ENCODE measurements around the gene SMARCD2. TPM values are rescaled to one million over a fixed set of nuclear protein-coding genes. Genes with fewer than 3 reads are reported as not detected.
A peak's percentile ranks its signal among the peaks of the same experiment; 100 is the strongest.
"Not testable (repeated sequence)": the region's sequence is repeated elsewhere in the genome, so short reads cannot be mapped to it uniquely, and the experiment has no call there.

Gene SMARCD2
- total RNA-seq, result 100 to 1,000 TPM in 1 of 2 donors, 10 to 100 TPM in 1; 95.3 to 106 TPM
- 132 to 183 reads per million in 2 donors for total RNA-seq

DNA sequence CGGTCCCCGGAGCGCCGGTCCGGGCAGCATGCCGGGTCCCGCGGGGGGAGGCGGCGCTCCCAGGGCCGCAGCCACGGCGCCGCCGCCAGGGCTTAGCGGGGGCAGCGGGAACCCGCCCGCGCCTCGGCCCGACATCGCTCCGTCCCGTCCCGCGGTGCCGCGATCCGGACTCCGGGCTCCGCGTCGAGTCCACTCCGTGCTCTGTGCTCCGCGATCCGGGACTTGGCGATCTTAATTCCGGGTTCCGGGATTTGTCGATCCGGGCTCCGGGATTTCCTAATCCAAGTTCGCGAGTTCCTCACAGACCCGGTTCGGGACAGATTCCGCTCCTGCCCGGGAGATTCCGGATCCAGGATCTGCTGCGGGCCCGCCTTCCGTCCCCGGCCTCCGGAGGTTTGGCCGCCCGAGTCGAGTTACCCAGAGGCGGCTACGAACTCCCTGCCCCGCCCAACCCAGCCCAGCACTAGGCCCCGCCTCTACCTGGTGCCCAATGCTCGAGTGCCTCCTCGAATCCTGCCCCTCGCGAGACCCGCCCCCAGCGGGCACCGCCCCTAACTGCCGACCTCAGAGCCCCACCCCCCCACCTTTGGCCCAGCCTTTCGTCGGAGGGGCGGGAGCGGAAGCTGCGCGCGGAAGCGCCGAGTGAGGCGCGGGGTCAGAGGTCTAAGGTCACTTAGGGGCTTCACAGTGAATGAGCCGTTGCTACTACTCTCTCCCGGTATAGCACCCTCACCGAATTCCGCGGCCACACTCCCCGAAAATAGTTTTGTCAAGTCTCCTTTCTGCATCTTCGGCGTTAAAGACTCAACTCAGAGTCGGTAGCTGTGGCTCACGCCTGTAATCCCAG, at the start of gene SMARCD2:
SMARCD2 (minus strand) TSS at position 146 of the 847 bp plus-strand sequence; CDS start at position 135, 11 bp downstream.
- no peaks in the 10 kb centered on the region for H3K27me3 Mint-ChIP-seq
- H3K9me3 ChIP-seq (ENCODE audit: control insufficient read depth, low read length, poor library complexity, severe bottlenecking), result no peaks in the 10 kb centered on the region
- H3K36me3 Mint-ChIP-seq (ENCODE audit: low read depth), result no peaks in the 10 kb centered on the region
- DNase-seq (peak; percentile 96 to 99 (median 99)), ATAC-seq (peak; percentile 89)
- H3K4me3 Mint-ChIP-seq, result peak within 1 kb of the TSS; percentile 94
- peak within 1 kb of the TSS; percentile 95 for H3K27ac Mint-ChIP-seq
- H3K4me1 Mint-ChIP-seq, result peaks cover 35% of the 10 kb centered on the region

GRCh38 chr17:63889026-63889848, 46.8 kb upstream of the SMARCD2 start:
- H3K27me3 Mint-ChIP-seq, result peaks cover 12% of the 10 kb centered on the region
- peak; percentile 83 for ATAC-seq
- not testable (repeated sequence) for H3K36me3 Mint-ChIP-seq (ENCODE audit: low read depth); H3K9me3 ChIP-seq (ENCODE audit: control insufficient read depth, low read length, poor library complexity, severe bottlenecking); H3K4me1 Mint-ChIP-seq; DNase-seq
- H3K4me3 Mint-ChIP-seq, result peak overlapping the region; percentile 19
- peak overlapping the region; percentile 75 for H3K27ac Mint-ChIP-seq

GRCh38 chr17:63885119-63885518, 42.6 kb upstream of the SMARCD2 start:
- not testable (repeated sequence) for H3K9me3 ChIP-seq (ENCODE audit: control insufficient read depth, low read length, poor library complexity, severe bottlenecking); H3K36me3 Mint-ChIP-seq (ENCODE audit: low read depth); ATAC-seq; H3K27ac Mint-ChIP-seq; H3K4me1 Mint-ChIP-seq; H3K4me3 Mint-ChIP-seq; DNase-seq
- peaks cover 12% of the 10 kb centered on the region for H3K27me3 Mint-ChIP-seq

DNA sequence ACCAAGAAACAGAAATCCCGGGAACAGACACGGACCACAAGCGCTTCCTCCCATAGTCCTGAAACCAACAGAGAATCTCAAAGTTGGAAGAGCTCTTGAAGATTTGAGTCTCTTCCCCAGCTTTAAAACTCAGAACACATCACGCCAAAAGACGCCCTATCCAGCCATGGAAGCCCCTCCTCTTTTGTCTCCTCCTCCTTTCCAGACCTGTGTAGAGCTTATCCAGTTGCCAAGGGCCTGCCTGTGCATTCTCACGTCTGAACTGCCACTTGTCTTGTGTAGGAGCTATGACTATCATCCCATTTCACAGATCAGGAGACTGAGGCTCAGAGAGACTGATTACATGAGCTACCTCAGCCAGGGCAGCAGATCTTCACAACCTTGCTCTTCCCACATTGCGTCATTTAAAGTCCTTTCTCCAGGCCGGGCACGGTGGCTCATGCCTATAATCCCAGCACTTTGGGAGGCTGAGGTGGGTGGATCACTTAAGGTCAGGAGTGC, 40.2 kb upstream of the SMARCD2 start:
- not testable (repeated sequence) for H3K4me3 Mint-ChIP-seq; H3K9me3 ChIP-seq (ENCODE audit: control insufficient read depth, low read length, poor library complexity, severe bottlenecking); ATAC-seq; H3K4me1 Mint-ChIP-seq; DNase-seq; H3K36me3 Mint-ChIP-seq (ENCODE audit: low read depth); H3K27ac Mint-ChIP-seq
- peaks cover 11% of the 10 kb centered on the region for H3K27me3 Mint-ChIP-seq

- Mint-ChIP-seq H3K36me3 (ENCODE audit: low read depth) (no peaks in the 10 kb centered on the region), H3K27me3 (peaks cover 9% of the 10 kb centered on the region), H3K4me3 (no peak within 1 kb of the TSS), H3K27ac (no peak within 1 kb of the TSS), H3K4me1 (peaks cover 3% of the 10 kb centered on the region)
- H3K9me3 ChIP-seq (ENCODE audit: control insufficient read depth, low read length, poor library complexity, severe bottlenecking), result no peaks in the 10 kb centered on the region
- DNase-seq, result peak; percentile 21 to 60 (median 41)
- peak; percentile 95 for ATAC-seq
Measured at GRCh38 chr17:63881935-63882601, 39.6 kb upstream of the SMARCD2 start, which contains the start of gene GH2. Gene GH2 (minus strand): TSS chr17:63881944. CDS start chr17:63881801, 143 bp downstream.

- H3K27me3 Mint-ChIP-seq; ATAC-seq; H3K36me3 Mint-ChIP-seq (ENCODE audit: low read depth); H3K4me3 Mint-ChIP-seq; H3K27ac Mint-ChIP-seq; H3K4me1 Mint-ChIP-seq; DNase-seq; H3K9me3 ChIP-seq (ENCODE audit: control insufficient read depth, low read length, poor library complexity, severe bottlenecking): not testable (repeated sequence)
Measured at GRCh38 chr17:63881337-63881736, 38.9 kb upstream of the SMARCD2 start.

DNA sequence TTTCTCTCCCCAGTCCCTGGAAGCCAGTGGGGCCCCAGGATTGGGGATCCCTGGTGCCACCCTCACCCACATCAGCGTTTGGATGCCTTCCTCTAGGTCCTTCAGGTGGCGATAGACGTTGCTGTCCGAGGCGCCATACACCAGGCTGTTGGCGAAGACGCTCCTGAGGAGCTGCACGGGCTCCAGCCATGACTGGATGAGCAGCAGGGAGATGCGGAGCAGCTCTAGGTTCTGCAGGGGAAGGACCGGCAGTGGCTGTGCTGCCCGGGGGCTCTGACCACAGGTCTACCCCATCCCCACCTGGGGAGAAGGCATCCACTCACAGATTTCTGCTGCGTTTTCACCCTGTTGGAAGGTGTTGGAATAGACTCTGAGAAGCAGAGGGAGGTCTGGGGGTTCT, 38.2 kb upstream of the SMARCD2 start:
- ATAC-seq, result no peak

DNA sequence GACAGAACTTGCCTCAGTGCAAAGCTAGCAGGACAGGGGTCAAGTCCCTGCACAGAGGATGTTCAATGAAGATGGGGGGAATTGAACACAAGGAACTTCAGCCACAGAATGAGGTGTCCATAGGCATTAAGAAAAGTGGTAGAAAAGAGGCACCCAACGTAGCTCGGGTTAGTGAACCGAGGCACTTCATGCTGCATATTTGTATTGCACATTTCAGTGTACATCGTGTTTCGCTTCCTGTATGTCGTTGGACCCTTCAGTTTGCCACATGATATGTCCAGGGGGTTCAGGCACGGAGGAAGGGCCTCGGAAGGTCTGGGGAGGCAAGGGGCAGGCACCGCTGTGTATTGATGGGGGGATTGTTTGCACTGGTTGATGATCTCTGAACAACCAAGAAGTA, 35.9 kb upstream of the SMARCD2 start:
- not testable (repeated sequence) for H3K4me1 Mint-ChIP-seq; DNase-seq; ATAC-seq; H3K9me3 ChIP-seq (ENCODE audit: control insufficient read depth, low read length, poor library complexity, severe bottlenecking); H3K27me3 Mint-ChIP-seq; H3K4me3 Mint-ChIP-seq; H3K36me3 Mint-ChIP-seq (ENCODE audit: low read depth); H3K27ac Mint-ChIP-seq

More for the DNA sequence above, 38.2 kb upstream of the SMARCD2 start:
- H3K4me1 Mint-ChIP-seq, result peaks cover 3% of the 10 kb centered on the region
- no peak for DNase-seq
- no peak overlapping the region for H3K4me3 Mint-ChIP-seq
- H3K27me3 Mint-ChIP-seq, result peaks cover 5% of the 10 kb centered on the region
- no peak overlapping the region for H3K27ac Mint-ChIP-seq
- H3K36me3 Mint-ChIP-seq (ENCODE audit: low read depth), result no peaks in the 10 kb centered on the region
- no peaks in the 10 kb centered on the region for H3K9me3 ChIP-seq (ENCODE audit: control insufficient read depth, low read length, poor library complexity, severe bottlenecking)

DNA sequence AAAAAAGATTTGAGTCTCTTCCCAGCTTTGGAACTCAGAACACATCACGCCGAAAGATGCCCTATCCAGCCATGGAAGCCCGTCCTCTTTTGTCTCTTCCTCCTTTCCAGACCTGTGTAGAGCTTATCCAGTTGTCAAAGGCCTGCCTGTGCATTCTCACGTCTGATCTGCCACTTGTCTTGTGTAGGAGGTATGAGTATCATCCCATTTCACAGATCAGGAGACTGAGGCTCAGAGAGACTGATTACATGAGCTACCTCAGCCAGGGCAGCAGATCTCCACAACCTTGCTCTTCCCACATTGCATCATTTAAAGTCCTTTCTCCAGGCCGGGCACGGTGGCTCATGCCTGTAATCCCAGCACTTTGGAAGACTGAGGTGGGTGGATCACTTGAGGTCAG, 32.2 kb upstream of the SMARCD2 start:
- not testable (repeated sequence) for H3K27me3 Mint-ChIP-seq; H3K4me3 Mint-ChIP-seq; ATAC-seq; H3K36me3 Mint-ChIP-seq (ENCODE audit: low read depth); H3K27ac Mint-ChIP-seq; DNase-seq; H3K9me3 ChIP-seq (ENCODE audit: control insufficient read depth, low read length, poor library complexity, severe bottlenecking); H3K4me1 Mint-ChIP-seq

GRCh38 chr17:63874061-63874626, 31.7 kb upstream of the SMARCD2 start:
- ATAC-seq; DNase-seq; H3K36me3 Mint-ChIP-seq (ENCODE audit: low read depth); H3K4me3 Mint-ChIP-seq; H3K27ac Mint-ChIP-seq; H3K27me3 Mint-ChIP-seq; H3K9me3 ChIP-seq (ENCODE audit: control insufficient read depth, low read length, poor library complexity, severe bottlenecking); H3K4me1 Mint-ChIP-seq: not testable (repeated sequence)

DNA sequence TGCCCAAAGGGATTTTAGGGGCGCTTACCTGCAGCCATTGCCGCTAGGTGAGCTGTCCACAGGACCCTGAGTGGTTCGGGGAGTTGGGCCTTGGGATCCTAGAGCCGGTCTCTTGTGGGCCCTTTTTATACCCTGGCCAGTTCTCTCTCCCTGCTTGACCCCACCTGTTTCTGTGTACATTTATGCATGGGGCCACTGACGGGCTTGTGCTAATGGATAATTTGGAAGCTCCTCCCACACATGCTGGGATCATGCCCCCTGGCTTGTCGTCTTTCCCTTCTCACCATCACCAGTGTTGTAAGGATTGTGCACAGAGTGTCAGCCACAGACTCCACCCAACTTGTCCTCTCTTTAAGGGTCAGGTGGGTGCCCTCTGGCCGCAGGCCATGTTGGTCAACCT, 31.1 kb upstream of the SMARCD2 start, which contains the start of gene CSH2:
CSH2 (minus strand) TSS at position 101 of the 400 bp plus-strand sequence; CDS start at position 38, 63 bp downstream.
- H3K27me3 Mint-ChIP-seq; DNase-seq; H3K36me3 Mint-ChIP-seq (ENCODE audit: low read depth); H3K9me3 ChIP-seq (ENCODE audit: control insufficient read depth, low read length, poor library complexity, severe bottlenecking); H3K4me3 Mint-ChIP-seq; ATAC-seq; H3K27ac Mint-ChIP-seq; H3K4me1 Mint-ChIP-seq: not testable (repeated sequence)

GRCh38 chr17:63871646-63872365, 29.3 kb upstream of the SMARCD2 start:
- DNase-seq; H3K4me3 Mint-ChIP-seq; ATAC-seq; H3K36me3 Mint-ChIP-seq (ENCODE audit: low read depth); H3K27ac Mint-ChIP-seq; H3K4me1 Mint-ChIP-seq; H3K9me3 ChIP-seq (ENCODE audit: control insufficient read depth, low read length, poor library complexity, severe bottlenecking); H3K27me3 Mint-ChIP-seq: not testable (repeated sequence)

Data from T-helper 17 cell (primary cell).